ENCODE measurements around the gene NOVA2.

NOVA2 gene

DNA sequence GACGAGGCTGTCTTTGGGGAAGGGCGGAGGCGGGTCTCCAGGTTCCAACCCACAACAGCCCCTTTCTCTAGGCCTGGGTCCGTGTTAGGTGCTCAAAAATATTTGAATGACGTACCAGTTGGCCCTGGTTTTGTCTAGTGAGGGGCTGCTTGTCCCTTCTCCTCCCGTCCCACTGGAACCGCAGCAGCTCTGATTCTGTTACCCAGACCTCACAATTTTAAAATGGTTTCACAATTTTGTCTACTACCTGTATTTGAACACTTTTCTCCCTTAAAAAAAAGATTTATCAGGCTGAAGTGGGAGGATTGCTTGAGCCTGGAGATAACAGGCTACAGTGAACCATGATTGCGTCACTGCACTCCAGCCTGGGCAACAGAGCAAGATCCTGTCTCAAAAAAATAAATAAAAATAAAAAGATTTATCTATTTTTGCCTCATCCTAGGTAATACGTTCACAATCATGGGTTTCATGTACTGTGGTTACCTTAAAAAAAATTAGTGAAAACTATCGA, 86.4 kb downstream of the NOVA2 start:
- DNase-seq, result no peak

DNA sequence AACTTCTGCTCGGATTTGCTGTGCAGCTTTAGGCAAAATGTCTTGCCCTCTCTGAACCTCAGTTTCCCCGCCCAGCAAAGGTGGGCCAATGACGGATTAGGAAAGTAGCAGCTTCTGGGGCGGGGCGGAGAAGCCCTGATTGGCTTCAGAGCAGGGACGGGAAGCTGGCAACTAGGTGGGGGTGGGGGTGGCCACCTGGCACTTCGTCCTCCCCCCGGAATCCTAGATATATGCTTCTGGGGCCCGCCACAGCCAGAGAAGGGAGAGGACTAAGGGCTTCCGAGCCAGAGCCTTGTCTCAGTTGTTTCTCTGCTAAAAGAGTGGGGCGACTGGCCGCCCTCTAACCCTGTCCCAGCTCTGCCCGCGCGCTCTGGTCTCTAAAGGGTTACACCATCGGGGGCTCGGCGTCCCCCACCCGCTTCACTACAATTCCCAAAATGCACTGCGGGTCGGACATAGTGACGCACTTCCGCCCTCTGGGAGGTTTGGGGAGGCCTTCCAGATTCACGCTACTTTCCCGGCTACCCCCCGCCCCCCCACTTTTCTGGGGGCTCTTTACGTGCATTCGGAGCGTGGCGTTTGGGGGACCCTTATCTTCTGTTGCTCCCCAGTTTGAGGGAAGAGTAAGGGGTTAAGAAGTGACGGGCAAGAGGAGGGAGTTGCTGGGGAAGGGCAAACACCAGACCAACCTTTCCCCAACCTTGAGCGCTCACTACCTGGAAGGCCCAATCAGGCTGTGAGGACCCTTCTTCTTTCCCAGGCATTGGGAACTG, 87.1 kb downstream of the NOVA2 start:
- DNase-seq, result peak; percentile 85

DNA sequence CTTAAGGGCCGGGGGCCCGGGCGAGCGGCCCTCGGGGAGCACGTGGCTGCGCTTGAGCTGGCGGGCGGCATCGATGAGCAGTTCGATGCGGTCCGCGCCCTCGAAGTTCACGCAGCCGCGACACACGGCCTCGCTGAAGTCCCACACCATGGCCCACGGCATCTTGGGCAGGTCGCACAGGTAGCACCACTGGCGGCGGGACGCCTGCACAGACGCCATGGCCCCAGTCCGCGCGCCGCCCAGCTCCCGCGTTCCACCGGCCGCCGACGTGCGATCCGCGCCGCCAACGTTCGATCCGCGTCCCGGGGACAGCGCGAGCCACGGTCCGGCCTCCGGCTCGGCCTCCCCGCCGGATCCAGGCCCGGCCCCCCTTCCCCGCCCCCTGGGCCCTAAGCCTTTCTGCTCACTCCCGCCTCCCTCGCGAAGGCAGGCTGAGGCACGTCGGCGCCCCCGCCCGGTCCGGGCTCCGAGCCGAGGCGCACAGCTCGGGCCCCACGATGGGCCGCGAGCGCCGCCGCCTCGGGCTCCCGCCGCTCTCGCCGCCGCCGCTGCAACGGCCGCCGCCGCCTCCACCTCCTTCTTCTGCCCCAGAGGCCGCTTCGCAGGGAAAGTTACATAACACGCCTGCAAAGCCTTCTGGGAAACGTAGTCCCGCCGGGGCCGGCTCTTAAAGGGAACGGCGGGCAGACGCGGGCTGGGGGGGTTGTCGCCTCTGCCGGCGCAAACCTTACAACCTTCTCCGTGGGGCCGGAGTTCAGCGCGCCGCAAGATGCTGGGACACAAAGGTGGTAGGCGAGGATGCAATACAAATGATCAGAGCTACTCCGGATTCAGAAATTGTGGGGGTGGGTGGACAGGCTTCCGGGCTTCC, 87.9 kb downstream of the NOVA2 start, which contains the start of gene IRF2BP1:
Gene IRF2BP1 (minus strand): TSS at position 586 of the 871 bp plus-strand sequence. CDS start 367 bp downstream, at position 219.
- DNase-seq, result peak; percentile 86

GRCh38 chr19:45884682-45885555, 88.7 kb downstream of the NOVA2 start:
- DNase-seq, result peak; percentile 20

- DNase-seq, result no peak
These were observed 89.6 kb downstream of the NOVA2 start for GRCh38 chr19:45883881-45884681.

Measured in stimulated activated CD4-positive, alpha-beta T cell treated with anti-CD3 and anti-CD28 coated beads, Interleukin-4, amount 100 ng/mL, for 1 hour (primary cell).